ENCODE data around the gene C1QTNF4. TPM values are rescaled to one million over a fixed set of nuclear protein-coding genes. Genes with fewer than 3 reads are reported as not detected.
A peak's percentile ranks its signal among the peaks of the same experiment; 100 is the strongest.
"Not testable (repeated sequence)": the region's sequence is repeated elsewhere in the genome, so short reads cannot be mapped to it uniquely, and the experiment has no call there.

C1QTNF4 gene
- polyA plus RNA-seq, 3 donors: 6.8 to 14.3 (median 11.8) TPM

DNA sequence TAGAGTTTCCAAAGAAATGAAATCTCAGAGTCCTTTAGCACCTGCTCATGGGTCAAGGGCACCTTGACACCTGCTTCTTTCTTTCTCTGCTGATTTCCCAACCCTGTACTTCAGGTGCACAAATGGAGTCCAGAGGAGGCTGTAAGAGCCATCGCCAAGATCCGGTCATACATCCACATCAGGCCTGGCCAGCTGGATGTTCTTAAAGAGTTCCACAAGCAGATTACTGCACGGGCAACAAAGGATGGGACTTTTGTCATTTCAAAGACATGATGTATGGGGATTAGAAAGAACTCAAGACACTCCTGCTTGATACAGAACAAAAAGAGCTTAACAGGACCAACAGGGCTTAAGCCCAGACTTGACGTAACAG lies 22.9 kb downstream of the C1QTNF4 start:
- DNase-seq: no peak

DNA sequence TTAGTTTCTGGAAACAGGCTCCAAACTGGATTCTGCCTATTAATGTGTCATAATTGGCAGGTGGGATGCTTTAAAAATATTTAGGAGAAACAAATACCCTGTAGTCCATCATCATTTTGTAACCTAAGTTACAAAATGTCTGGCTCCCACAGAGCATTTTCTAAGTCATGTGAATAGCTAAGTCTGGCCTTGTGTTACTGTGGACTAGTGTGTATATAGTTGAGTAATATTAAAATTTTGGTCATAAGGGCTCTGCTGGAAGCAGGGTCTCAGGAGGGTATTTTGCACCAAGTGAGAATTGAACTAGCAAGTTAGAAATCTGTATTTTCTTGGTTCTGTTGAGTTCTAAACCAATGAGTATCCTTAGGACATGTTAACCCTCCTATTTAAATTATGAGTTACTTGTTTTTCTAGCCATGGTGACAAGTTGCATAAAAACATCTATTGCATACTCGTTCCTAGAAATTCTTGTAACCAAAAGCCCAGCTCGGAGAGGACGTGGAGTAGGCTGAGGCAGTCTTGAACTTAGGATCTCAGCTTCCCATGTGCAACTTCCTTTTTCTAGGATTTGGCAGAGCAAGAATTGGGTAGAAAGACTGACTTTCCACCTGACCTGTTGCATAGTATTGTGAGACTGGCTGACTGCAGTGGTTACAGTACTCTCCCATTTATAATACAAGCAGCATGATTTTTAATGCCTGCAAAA lies 23.4 kb downstream of the C1QTNF4 start:
- DNase-seq: no peak

DNA sequence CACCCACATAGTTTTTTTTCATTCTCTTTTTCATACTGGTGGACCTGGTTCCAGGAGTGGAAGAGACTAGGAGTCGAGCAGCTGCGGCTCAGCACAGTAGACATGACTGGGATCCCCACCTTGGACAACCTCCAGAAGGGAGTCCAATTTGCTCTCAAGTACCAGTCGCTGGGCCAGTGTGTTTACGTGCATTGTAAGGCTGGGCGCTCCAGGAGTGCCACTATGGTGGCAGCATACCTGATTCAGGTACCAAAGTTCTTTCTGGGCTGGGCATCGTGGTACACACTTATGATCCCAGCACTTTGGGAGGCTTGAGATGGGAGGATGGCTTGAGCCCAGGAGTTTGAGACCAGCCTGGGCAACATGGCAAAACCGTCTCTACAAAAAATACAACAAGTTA lies 24.6 kb downstream of the C1QTNF4 start:
- DNase-seq: no peak

DNA sequence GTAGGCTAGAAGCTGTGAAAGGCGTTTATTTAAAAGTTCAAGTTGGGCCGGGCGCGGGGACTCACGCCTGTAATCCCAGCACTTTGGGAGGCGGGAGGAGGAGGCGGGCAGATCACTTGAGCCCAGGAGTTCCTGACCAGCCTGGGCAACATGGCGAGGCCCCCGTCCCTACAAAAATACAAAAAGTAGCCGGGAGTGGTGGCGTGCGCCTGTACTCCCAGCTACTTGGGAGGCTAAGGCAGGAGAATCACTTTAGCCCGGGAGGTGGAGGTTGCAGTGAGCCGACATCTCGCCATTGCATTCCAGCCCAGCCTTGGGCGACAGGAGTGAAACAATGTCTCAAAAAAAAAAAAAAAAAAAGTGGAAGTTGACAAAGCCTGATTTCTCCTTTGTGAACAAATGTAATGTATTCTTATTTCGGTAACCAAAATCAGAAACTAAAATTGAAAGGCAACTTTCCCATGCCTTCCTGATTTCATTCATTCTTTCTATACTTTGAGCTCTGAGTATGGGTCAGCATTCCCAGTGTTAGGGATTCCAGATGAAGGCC lies 28.0 kb downstream of the C1QTNF4 start:
- DNase-seq: no peak

DNA sequence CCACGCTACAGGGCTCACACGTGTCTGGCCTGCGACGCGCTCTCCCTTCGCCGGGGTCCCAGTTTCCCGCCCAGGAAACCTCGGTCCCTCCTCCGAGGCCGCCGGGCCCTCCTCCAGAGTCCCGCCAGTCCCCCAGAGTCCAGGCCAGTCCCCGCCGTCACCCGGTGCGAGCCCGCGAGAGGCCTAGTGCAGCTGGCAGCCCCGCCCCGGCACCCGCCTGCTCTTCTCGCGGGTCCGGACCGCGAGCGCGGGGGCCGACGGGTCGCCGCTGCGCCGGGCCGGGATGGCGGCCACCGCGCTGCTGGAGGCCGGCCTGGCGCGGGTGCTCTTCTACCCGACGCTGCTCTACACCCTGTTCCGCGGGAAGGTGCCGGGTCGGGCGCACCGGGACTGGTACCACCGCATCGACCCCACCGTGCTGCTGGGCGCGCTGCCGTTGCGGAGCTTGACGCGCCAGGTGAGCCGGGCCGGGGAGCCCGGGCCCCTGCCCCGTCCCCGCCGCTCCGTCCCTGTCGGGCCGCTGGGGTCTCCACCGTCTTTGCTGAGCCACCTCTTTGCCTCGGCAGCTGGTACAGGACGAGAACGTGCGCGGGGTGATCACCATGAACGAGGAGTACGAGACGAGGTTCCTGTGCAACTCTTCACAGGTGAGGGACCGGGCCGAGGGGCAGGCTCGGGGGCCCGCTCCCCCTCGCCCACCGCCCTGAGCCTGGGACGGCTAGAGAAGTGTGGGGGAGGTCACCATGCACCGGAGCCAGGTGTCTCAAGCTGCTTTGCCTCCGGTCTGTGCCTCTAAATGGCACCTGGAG lies 28.7 kb downstream of the C1QTNF4 start, which contains the start of gene PTPMT1:
PTPMT1 (plus strand) TSS at position 260 of the 809 bp plus-strand sequence; CDS start at position 284, 24 bp downstream.
- DNase-seq: peak; percentile 65

DNA sequence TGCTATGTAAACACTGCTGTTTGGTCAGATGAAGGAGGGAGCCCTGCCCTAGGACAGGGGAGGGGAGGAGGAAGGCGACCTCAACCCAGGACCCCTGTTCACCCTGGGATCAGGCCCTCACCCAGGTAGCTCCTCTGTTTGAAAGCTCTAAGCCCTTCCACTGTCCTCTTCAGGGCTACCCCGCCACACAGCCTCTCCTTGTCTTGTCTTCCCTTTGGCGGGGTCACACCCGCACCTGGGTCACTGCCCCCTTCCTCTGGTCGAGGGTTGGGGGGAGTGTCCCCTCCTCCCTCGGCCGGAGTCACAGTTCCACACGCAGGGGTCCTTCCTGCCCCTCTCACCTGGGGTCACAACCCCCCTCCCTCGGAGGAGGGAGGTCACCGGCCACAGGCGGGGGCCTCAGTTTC lies 29.3 kb downstream of the C1QTNF4 start:
- DNase-seq: no peak

DNA sequence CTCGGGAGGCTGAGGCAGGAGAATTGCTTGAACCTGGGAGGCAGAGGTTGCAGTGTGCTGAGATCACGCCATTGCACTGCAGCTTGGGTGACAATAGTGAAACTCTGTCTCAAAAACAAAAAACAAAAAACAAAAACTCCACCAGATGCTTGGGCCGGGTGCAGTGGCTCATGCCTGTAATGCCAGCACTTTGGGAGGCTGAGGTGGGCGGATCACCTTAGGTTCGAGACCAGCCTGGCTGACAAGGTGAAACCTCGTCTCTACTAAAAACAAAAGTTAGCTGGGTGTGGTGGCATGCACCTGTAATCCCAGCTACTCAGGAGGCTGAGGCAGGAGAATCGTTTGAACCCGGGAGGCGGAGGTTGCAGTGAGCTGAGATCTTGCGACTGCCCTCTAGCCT lies 29.8 kb downstream of the C1QTNF4 start:
- DNase-seq: not testable (repeated sequence)

DNA sequence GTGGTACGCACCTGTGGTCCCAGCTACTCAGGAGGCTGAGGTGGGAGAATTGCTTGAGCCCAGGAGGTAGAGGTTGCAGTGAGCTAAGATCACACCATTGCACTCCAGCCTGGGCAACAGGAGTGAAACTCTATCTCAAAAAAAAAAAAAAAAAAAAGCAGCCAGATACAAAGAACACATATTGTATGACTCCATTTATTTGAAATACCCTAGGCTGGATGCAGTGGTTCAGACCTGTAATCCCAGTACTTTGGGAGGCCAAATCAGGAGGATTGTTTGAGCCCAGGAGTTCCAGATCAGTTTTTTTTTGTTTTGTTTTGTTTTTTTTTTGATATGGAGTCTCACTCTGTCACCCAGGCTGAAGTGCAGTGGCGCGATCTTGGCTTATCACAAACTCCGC lies 31.8 kb downstream of the C1QTNF4 start:
- not testable (repeated sequence) for DNase-seq

DNA sequence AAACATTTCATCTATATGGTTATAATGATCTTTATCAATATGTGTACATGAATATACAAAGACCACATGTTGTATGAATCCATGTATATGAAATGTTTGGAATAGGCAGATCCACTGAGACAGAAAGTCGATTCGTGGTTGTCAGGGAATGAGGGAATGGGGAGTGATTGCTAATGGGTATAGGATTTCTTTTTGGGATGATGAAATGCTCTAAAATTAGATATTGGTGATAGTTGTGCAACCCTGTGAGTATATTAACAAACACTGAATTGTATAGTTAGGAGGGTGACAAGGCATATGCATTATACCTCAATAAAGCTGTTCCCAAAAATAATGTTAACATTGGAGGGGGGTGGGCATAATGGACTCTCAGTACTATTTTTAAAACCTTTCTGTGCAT lies 33.8 kb downstream of the C1QTNF4 start:
- DNase-seq: no peak

DNA sequence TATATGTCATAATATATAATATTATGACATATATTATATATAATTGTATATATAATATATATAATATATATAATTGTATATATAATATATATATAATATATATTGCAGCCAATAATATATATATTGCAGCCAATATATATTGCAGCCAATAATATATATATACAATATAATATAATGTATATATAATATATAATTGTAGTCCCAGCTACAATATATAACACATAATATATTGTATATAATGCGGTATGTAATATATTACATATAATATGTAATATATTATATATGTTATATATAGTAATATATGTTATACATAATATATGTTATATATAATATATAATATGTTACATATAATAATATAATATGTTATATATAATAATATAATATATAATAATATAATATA lies 35.5 kb downstream of the C1QTNF4 start:
- no peak for DNase-seq

DNA sequence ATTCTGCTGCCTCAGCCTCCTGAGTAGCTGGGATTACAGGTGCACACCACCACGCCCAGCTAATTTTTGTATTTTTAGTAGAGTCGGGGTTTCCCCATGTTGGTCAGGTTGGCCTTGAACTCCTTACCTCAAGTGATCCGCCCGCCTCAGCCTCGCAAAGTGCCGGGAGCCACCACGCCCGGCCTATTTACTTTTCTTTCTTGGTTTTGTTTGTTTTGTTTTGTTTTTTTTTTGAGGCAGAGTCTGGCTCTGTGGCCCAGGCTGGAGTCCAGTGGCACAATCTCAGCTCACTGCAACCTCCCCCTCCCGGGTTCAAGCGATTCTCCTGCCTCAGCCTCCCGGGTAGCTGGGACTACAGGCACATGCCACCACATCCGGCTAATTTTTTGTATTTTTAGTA lies 37.2 kb downstream of the C1QTNF4 start:
- DNase-seq: not testable (repeated sequence)

DNA sequence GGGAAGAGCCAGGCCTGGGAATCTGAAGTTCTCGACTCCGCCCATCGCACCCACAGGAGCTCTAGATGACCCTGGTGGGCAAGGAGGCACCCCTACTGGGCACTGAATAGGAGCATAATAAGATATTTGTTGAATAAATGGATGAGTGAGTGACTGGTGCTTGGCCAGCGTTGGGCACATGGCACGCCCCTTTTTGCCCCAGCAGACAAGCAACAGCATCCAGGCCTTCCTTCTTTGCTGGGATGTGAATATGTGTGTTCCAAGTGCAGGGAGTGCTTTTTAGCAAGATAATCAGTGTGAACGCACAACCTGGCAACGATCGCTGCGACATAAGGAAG lies 40.8 kb downstream of the C1QTNF4 start:
- no peak for DNase-seq

DNA sequence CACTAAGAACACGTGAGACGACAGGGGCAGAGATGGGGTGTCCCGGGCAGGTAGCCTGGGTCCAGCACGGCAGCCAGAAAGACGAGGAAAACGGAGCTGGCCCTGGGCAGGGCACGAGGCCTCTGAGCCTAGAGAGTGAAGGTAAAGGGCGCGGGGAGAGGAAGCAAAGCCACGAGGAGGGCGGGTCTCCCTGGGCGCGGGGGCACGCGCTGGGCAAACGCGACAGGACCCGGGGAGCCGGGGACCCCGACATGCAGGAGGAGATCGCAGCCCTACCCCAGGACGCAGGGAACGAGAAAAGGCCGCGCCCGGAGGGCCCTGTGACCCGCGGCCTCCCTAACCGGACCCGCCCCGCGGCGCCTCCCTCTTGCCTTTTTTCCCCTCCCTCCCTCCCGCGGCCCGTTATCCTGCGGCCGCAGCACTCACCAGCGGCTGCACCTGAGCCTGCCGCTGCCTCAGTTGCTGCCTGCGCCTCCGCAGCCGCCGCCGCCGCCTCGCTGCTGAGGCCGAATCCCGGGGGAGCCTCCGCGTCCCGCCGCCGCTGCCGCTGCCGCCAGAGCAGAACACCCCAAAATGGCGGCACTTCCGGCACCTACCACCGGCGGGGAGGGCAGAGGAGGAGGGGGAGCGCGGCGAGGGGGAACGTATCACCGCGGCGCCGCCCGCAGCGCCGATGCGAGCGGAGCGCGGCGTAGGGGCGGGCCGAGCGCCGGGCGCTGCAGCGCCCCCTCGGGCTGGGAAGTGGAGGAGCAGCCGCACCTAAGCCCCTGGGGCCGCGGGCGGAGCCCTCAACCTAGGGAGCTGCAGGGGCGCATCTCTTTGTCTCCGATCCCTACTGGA lies 41.4 kb downstream of the C1QTNF4 start, which contains the start of gene CELF1:
CELF1 (minus strand) TSS at position 567 of the 840 bp plus-strand sequence. CDS start 53,609 bp downstream, outside the sequence.
- DNase-seq: peak; percentile 93

DNA sequence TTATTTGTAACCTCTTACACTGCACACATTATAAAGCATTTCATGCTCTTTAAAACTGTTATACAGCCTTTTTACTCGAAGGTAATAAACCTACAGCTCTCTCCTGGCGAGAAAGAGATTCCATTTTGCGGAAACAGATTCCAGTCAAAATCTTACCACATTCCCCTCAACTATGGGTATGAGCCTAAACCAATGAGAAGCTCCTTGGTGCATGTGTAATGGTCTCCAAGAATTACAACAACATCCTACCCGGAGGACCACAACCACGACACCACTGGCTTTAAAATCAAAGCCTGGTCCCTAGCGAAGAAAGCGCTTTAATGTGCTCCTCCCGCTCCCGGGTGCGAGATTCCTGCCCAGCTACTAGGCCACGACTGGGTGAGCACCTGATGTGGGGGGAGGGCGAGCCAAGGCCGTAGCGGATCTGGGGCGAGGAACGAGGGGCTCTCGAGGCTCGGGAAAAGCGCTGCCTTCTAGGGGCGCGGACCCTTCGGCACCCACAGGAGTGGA lies 42.1 kb downstream of the C1QTNF4 start:
- DNase-seq: peak; percentile 46

DNA sequence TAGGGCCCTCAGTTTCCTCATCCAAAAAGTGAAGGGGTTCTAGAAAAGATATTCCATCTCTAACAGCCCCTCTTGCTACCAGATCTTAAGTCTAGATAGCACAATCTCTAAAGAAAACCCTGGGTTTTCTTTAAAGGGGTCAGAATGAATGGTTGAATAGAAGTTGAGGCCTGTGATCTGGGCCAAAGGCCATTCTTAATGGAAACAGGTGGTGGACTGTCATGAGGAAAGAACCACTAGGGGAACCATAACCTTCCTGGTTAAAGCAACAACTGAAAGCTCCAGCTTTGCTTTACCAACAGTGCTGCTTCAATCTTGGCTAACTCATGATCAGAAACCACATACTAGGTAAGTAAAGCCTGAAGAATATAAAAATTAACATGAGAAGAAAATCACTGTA lies 43.1 kb downstream of the C1QTNF4 start:
- DNase-seq: no peak

DNA sequence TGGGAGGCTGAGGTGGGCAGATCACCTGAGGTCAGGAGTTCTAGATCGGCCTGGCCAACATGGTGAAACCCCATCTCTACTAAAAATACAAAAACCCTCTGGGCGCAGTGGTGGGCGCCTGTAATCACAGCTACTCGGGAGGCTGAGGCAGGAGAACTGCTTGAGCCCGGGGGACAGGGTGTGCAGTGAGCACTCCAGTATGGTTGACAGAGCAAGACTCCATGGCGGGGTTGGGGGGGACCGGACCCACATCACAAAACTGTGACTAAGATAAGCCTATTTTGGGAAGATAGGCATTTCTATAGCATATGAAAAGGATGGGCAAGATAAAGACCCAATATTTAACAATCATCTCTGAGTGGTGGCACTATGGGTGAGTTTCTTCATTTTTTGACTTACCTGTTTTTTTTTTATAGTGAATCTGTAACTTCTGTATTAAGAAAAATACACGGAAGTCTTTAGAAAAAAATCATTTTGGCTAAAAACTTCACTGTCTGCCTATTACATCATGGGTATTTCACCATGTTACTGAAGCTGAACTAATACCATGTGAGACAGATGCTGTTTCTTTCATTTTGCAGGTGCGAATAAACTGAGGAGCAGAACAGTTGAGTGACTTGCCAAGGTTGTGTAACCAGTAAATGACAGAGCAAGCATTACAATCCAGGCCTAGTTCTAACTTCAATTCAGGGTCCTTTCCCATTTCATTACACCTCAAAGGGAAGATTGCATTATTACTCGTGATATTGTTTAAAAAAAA lies 43.7 kb downstream of the C1QTNF4 start:
- DNase-seq: no peak

DNA sequence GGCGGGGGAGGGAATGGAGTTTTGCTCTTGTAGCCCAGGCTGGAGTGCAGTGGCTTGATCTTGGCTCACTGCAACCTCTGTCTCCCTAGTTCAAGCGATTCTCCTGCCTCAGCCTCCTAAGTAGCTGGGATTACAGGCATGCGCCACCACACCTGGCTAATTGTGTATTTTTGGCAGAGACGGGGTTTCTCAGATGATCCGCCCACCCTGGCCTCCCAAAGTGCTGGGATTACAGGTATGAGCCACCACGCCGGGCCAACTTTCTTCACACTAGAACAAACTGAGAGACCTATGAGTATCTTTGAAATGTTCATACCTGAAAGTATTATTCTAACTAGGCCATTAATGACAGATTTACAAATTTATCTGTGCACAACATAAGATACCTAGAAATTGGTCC lies 47.9 kb downstream of the C1QTNF4 start:
- DNase-seq: not testable (repeated sequence)

DNA sequence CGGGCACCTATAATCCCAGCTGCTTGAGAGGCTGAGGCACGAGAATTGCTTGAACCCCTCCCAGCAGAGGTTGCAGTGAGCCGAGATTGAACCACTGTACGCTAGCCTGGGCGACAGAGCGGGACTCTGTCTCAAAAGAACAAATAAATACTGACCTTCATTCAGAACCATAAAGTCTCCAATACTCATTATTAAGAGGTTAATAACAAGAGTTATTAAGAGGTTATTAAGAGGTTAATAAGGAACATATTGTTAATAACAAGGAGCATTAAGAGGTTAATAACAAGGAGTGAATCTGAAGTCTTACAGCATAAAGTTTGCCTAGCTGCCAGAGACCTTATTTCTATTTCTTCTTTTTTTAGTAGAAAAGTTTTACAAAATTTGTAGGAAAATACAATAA lies 48.9 kb downstream of the C1QTNF4 start:
- DNase-seq: no peak

DNA sequence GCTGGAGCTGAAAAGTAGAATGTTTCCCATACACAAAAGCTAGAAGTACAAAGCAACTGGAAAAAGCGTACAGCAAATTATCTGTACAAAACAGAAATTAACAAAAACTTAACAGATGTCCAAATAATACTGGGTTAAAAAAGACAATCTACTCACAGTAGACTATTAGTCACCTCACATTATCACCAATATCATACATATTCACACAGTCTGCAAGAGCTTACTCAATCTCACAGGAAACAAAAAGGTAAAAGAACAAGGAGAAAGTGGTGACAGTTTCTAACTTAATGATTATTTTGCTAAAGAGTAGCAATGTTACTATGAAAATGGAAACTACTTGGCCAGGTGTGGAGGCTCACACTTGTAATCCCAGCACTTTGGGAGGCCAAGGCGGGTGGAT lies 53.1 kb downstream of the C1QTNF4 start:
- DNase-seq: no peak

DNA sequence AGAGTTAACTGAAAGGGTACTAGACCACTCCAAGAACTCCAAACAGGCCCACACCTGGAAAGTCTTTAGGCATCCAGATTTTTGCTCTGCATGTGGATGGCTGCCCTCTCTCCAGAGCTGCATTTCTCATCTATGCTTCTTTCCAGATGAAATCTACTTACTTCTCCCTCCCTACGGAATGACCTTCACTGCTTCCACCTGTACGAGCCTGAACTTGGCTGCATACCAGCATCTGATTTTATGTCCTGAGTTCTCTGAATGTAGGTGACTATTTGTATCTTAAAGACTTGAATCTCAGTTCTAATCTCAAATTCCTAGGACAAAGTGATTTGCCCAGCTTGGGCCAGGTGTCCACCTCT lies 54.6 kb downstream of the C1QTNF4 start:
- DNase-seq: no peak
